Activated CD8-positive, alpha-beta T cell treated with anti-CD3 and anti-CD28 coated beads for 36 hours (primary cell): ENCODE measurements around the gene CRELD1. TPM values are rescaled to one million over a fixed set of nuclear protein-coding genes. Genes with fewer than 3 reads are reported as not detected.

Experiments
- ATAC-seq: fragments of 200-7000 bp; cut with Tn5 transposase; one replicate; pipeline ENCODE4 v1.10.0; 2021; ENCODE audit warnings: mild to moderate bottlenecking, moderate library complexity
- CTCF ChIA-PET: fragments of 350-600 bp; sonication (Branson Sonifier 250); formaldehyde crosslinking; loops from one replicate; lab custom pipeline; 2021; ENCODE audit warnings: antibody characterized with exemption; lab: Charles Lee
- POLR2A ChIA-PET: fragments of 350-600 bp; sonication (Branson Sonifier 250); formaldehyde crosslinking; loops from one replicate; lab custom pipeline; 2021; ENCODE audit warnings: antibody characterized with exemption; lab: Charles Lee
- DNase-seq: peaks from one replicate; pipeline ENCODE4 v3.0.0-alpha.2; 2020
- H3K27ac Mint-ChIP-seq: one replicate; pipeline ENCODE4 v1.8.0; 2021; ENCODE audit warnings: mild to moderate bottlenecking, mixed read lengths
- H3K27me3 Mint-ChIP-seq: one replicate; pipeline ENCODE4 v1.8.0; 2021; ENCODE audit warnings: mixed read lengths
- H3K36me3 Mint-ChIP-seq: one replicate; pipeline ENCODE4 v1.8.0; 2021; ENCODE audit warnings: low read depth, mixed read lengths
- H3K4me1 Mint-ChIP-seq: one replicate; pipeline ENCODE4 v1.8.0; 2021; ENCODE audit warnings: low read depth, mixed read lengths
- H3K4me3 Mint-ChIP-seq: one replicate; pipeline ENCODE4 v1.8.0; 2021; ENCODE audit warnings: mild to moderate bottlenecking, moderate library complexity, mixed read lengths
- H3K9me3 Mint-ChIP-seq: one replicate; pipeline ENCODE4 v1.8.0; 2021; ENCODE audit warnings: mixed read lengths
- intact Hi-C: fragments of 100-400 bp; cut with micrococcal nuclease; formaldehyde crosslinking; loops from one replicate; pipeline ENCODE4 v1.10.0; 2022
- total RNA-seq, 2 experiments: library from RNA; stranded (reverse); gene quantifications; one replicate each; pipeline ENCODE4 v1.2.3, GENCODE V29; 2021
- TF ChIP-seq, protein P1 (sequence below): fragments of 200-600 bp; IDR thresholded peaks from one replicate; pipeline ENCODE4 v1.8.0; 2022; ENCODE audit warnings: antibody characterized with exemption, mild to moderate bottlenecking

Gene CRELD1
- total RNA-seq, 2 experiments from 2014 or later = 9.4 to 13.0 TPM

GRCh38 chr3:9955067-9955502 lies 21.5 kb downstream of the CRELD1 start:
- Mint-ChIP-seq H3K4me1 (peaks cover 13% of the 10 kb centered on the region), H3K36me3 (no peaks in the 10 kb centered on the region), H3K4me3 (no peak overlapping the region), H3K27me3 (no peaks in the 10 kb centered on the region), H3K27ac (no peak overlapping the region), H3K9me3 (no peaks in the 10 kb centered on the region)
- DNase-seq (no peak), ATAC-seq (no peak)
- TF ChIP-seq, protein P1, sequence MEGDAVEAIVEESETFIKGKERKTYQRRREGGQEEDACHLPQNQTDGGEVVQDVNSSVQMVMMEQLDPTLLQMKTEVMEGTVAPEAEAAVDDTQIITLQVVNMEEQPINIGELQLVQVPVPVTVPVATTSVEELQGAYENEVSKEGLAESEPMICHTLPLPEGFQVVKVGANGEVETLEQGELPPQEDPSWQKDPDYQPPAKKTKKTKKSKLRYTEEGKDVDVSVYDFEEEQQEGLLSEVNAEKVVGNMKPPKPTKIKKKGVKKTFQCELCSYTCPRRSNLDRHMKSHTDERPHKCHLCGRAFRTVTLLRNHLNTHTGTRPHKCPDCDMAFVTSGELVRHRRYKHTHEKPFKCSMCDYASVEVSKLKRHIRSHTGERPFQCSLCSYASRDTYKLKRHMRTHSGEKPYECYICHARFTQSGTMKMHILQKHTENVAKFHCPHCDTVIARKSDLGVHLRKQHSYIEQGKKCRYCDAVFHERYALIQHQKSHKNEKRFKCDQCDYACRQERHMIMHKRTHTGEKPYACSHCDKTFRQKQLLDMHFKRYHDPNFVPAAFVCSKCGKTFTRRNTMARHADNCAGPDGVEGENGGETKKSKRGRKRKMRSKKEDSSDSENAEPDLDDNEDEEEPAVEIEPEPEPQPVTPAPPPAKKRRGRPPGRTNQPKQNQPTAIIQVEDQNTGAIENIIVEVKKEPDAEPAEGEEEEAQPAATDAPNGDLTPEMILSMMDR = no peak
- intact Hi-C loops = no loop called here
- ChIA-PET POLR2A (interaction anchor here (0.7 to 2.3 kb wide), 4 partner anchors 9 to 13 kb away, joined by 3 to 6 read pairs (median 4); no protein-coding TSS in a partner anchor), CTCF (interaction anchor here (0.8 to 1.7 kb wide), 2 partner anchors 9 to 22 kb away, joined by 4 to 5 read pairs; no protein-coding TSS in a partner anchor)

GRCh38 chr3:9955611-9956352 lies 22.1 kb downstream of the CRELD1 start:
- Mint-ChIP-seq H3K4me1 (peaks cover 9% of the 10 kb centered on the region), H3K27me3 (no peaks in the 10 kb centered on the region), H3K4me3 (no peak overlapping the region), H3K36me3 (no peaks in the 10 kb centered on the region), H3K27ac (no peak overlapping the region), H3K9me3 (no peaks in the 10 kb centered on the region)
- TF ChIP-seq, protein P1 = no peak
- intact Hi-C loops = no loop called here
- no peak for DNase-seq
- ATAC-seq = no peak
- ChIA-PET POLR2A (interaction anchor here (0.7 to 2.3 kb wide), 2 partner anchors 8 to 9 kb away, joined by 3 to 6 read pairs; no protein-coding TSS in a partner anchor), CTCF (interaction anchor here (0.8 kb wide), 2 partner anchors 10 to 23 kb away, joined by 3 to 4 read pairs; no protein-coding TSS in a partner anchor)

- Mint-ChIP-seq H3K4me3 (no peak overlapping the region), H3K27ac (no peak overlapping the region)
- intact Hi-C loops = no loop called here
These were observed 23.6 kb downstream of the CRELD1 start for GRCh38 chr3:9957214-9957613.

DNA sequence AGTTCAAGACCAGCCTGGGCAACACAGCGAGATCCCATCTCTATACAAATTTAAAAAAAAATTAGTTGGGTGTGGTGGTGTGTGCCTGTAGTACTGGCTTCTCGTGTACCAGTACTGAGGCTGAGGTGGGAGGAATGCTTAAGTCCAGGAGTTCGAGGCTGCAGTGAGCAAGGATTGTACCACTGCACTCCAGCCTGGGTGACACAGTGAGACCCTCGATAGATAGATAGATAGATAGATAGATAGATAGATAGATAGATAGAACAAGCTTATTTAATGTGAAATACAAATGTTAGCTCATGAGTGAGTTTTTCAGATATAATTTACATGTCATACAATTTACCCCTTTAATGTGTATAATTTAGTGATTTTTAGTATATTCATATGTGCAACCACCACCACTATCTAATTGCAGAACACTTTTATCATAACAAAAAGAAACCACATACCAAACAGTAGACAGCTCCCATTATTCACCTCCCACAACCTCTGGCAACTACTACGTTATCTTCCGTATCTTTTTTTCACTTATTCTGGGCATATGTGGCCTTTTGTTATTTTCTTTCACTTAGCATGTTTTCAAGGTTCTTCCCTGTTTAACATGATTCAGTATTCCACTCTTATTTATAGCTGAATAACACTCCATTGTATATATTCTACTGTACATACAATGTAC lies 31.7 kb downstream of the CRELD1 start:
- POLR2A ChIA-PET = interaction anchor here (0.6 to 1.1 kb wide), 2 partner anchors 21 to 35 kb away, joined by 3 to 4 read pairs; partner anchors contain the start of gene EMC3
- no peak for ATAC-seq
- H3K36me3 Mint-ChIP-seq = peaks cover 26% of the 10 kb centered on the region
- H3K27me3 Mint-ChIP-seq = no peaks in the 10 kb centered on the region
- H3K4me3 Mint-ChIP-seq = no peak overlapping the region
- H3K27ac Mint-ChIP-seq = no peak overlapping the region
- no peaks in the 10 kb centered on the region for H3K4me1 Mint-ChIP-seq
- no peaks in the 10 kb centered on the region for H3K9me3 Mint-ChIP-seq
- intact Hi-C loops = no loop called here
- TF ChIP-seq, protein P1 = no peak
- DNase-seq = no peak
- CTCF ChIA-PET = interaction anchor here (1.0 to 1.5 kb wide), 3 partner anchors 19 to 139 kb away, joined by 3 to 4 read pairs (median 3); no protein-coding TSS in a partner anchor

More at GRCh38 chr3:9957214-9957613, 23.6 kb downstream of the CRELD1 start:
- no peak for ATAC-seq
- ChIA-PET POLR2A (no interaction called here), CTCF (no interaction called here)
- TF ChIP-seq, protein P1 = no peak
- no peak for DNase-seq
- H3K27me3 Mint-ChIP-seq = no peaks in the 10 kb centered on the region
- no peaks in the 10 kb centered on the region for H3K4me1 Mint-ChIP-seq
- H3K9me3 Mint-ChIP-seq = no peaks in the 10 kb centered on the region
- no peaks in the 10 kb centered on the region for H3K36me3 Mint-ChIP-seq
